HG02973 (cell line): Measurements from ENCODE around the gene THEMIS2.
"Not testable (repeated sequence)": the region's sequence is repeated elsewhere in the genome, so short reads cannot be mapped to it uniquely, and the experiment has no call there.

Experiments used
- ATAC-seq: cut with Tn5 transposase; IDR thresholded peaks from one replicate; pipeline ENCODE4 v1.9.1; 2021; ENCODE audit warnings: moderate library complexity; ENCODE audit not compliant: unreplicated experiment

The THEMIS2 gene

DNA sequence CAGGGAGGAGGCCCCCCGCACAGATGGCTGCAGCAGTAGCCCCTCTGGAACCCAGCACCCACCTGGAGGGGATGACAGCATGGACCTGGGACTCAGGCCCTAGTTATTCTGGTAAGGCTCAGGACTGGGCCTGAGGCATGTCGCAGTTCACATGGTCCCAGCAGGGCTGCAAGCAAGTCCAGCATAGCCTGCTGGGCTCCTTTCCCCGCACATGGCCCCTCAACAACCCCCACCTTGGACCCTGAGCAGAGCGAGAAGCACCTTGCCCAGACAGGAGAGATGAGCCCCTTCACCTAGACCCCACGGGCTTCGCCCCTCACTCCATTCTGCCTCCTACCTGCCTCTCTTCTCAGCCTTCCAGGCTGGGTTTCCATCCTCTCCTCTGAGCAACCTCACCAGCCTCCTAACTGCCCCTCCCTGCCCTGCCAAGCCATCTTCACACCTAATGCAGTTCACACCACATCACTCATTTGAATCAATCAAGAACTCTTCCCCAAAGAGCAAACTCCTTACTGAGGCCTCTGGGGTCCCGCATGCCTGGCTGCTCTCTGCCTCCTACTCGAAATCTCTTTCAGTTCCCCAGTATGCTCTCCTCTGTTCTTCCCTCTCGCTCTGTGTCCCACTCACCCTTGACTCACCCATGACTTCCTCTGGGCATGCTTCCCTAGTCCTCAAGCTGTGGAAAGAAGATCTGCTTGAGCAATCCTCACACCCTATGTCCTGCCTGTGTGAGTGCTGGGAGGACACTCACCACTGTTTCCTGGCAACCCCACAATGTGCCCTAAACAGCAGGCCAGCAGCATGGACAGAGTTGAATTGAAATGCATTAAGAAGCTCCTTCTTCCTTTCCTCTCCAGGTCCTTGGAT, 9.4 kb upstream of the THEMIS2 start:
- peak; percentile 46 for ATAC-seq

DNA sequence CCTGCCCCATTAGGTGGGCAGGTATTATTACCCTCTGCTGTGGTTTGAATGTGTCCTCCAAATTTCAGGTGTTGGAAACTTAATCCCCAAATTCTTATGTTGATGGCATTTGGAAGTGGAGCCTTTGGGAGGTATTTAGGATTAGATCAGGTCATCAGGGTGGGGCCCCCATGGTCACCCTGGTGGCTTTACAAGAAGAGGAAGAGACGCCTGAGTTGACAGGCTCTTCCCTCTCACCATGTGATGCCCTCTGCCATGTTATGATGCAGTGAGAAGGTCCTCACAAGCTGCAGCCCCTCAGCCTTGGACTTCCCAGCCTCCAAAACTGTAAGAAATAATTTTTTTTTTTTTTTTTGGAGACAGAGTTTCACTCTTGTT, 8.8 kb upstream of the THEMIS2 start:
- no peak for ATAC-seq

DNA sequence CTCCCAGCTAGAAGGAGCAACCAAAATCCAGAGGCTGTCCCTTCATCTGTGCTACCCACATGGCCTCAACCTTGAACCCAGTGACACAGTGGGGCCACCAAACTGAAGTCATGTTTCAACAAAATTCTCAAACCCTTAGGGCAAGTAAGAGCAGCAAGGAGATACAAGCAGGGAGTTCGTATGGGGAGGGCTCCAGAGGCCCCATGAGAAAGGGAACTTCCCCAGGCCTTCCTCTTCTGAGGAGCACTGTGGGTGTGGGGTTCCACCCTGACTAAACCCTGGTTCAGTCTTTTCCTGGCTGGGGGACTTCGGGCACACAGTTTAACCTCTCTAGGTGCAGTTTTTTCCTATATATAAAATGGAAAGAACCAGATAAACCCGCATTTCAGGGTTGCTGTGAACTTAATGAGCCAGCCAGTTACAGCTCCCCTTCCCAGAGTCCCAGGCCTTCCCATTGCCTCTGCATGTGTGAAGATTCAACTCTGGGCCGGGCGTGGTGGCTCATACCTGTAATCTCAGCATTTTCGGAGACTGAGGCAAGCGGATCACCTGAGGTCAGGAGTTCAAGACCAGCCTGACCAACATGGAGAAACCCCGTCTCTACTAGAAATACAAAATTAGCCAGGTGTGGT, 8.0 kb upstream of the THEMIS2 start:
- ATAC-seq = no peak

DNA sequence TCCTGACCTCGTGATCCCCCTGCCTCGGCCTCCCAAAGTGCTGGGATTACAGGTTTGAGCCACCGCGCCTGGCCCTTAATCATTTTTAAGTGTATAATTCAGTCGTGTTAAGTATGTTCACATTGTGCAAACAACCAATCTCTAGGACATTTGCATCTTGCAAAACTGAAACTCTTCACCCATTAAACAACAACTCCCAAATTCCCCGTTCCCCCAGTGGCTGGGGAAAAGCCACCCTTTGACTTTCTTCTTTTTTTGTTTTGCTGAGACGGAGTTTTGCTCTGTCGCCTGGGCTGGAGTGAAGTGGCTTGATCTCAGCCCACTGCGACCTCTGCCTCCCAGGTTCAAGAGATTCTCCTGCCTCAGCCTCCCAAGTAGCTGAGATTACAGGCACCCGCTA, 6.5 kb upstream of the THEMIS2 start:
- no peak for ATAC-seq

- ATAC-seq = no peak
Measured at GRCh38 chr1:27868556-27868931, 3.8 kb upstream of the THEMIS2 start.

- peak; percentile 37 for ATAC-seq
Measured at GRCh38 chr1:27868932-27869718, 3.2 kb upstream of the THEMIS2 start.

GRCh38 chr1:27869719-27870085, 2.6 kb upstream of the THEMIS2 start:
- ATAC-seq = no peak

- ATAC-seq = not testable (repeated sequence)
Measured at GRCh38 chr1:27871076-27871475, 1.3 kb upstream of the THEMIS2 start.

DNA sequence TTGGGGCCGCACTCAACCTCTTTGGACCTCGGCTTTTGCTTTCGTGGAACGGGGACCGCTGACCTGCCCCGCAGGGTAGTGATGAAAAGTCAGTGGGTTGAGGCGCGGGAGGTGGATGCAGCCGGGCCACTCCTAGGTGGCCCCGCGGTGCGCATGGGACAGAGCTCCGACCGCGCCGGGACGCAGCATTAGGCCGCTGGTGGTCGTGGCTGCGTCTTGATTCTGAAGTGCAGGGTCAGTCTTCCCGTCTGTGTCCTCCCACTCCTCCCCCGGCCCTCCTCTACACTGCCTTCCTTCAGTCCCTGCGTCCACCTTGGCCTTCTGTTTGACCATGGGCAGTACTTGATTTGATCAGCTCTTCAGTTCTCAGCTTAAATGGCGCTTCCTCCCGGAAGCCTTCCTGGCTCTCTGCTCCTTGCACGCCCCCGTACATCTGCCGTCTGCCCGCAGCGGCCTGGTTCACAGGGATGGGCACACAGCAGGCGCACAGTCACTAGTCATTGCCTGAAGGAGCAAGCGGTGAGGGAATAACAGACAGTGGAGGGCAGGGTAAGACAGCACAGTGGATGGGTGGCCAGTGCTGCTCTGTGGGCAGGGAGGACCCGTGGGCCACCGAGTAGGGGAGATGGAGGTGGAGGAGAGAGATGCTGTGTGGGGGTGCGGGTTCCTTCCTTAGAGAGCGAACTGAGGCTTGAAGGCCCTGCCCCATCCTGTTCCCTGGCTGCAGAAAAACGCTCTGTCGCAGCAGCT, 633 bp downstream of the THEMIS2 start:
- no peak for ATAC-seq

- ATAC-seq = no peak
Measured at GRCh38 chr1:27873671-27874384, 1.5 kb downstream of the THEMIS2 start.

DNA sequence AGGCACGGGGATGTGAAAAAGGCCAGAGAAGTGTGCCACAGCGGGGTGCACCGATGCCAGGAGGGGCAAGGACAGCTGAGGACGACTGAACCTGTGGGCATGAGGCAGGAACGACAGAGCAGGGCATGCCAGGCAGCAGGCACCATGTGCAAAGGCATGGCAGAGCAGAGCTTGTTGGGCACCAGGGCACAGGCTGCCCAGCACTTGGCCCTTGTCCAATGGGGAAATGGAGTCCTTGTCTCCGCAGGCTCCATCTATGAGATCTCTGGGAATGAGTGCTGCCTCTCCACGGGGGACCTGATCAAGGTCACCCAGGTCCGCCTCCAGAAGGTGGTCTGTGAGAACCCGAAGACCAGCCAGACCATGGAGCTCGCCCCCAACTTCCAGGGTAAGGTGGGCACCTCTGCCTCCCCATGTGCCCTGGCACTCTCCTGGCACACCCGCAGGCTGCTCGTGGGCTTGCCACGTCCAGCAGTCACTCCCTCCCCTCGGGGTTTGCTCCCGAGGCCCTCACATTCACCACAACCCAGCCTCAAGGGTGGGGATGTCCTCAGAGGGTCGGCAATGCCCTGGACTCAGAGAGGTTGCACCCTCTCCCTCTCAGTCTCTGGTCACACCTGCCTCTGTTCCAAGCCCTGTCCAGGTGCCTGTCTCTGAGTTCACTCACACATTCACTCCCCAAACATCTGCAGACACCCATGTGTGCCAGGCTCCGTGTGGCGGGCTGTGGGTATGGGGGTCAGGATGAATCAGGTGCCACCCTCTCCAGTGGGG, 4.2 kb downstream of the THEMIS2 start:
- ATAC-seq = no peak

DNA sequence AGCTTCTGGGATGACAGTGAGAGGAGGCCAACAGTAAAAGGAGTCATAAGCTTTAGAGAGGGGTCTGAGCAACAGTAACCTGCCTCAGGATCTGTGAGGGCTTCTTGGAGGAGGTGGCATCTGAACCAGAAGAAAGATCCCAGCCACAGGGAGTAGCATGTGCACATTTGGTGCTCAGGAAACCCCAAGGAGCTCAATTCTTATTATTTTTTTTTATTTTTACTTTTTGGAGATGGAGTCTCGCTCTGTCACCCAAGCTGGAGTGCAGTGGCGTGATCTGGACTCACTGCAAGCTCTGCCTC, 4.7 kb downstream of the THEMIS2 start:
- ATAC-seq = no peak

DNA sequence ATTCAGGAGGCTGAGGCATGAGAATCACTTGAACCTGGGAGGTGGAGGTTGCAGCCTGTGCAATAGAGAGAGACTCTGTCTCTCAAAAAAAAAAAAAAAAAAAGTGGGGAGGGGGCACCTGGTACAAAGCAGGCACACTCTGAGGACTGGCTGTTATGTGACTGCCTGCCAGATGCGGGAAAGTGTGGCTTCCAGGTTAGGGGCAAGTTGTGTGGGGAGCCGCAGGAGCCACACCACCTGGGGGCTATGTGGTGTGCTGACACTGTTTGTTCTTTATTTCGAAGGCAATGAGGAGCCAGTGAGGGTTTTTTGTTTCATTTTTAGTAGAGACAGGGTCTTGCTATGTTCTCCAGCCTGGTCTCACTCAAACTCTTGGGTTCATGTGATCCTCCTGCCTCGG, 5.7 kb downstream of the THEMIS2 start:
- no peak for ATAC-seq

DNA sequence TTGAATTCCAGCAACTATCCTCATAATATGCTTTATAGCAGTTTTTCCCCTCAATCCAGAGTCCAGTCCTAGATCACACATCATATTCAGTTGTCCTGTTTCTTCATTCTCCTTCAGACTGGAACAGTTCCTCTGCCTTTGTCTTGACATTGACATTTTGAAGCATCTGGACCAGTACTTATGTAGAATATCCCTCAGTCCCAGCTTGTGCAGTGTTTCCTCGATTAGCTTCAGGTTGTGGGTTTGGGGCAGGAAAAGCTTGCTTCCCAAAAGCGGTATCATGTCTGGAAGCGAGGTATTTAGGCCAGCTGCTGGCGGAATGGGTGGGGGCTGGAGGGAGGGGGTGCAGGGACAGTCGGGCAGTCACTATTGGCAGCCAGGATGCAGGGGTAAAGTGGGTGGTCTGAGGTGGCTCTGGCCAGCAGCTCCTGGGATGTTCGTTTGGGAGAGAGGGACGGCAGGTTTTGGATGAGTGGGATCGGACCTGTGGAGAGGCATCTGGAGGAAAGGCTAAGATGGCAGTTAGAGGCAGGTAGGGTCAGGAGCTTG, 6.5 kb downstream of the THEMIS2 start:
- no peak for ATAC-seq

GRCh38 chr1:27879374-27880082, 7.2 kb downstream of the THEMIS2 start:
- ATAC-seq = no peak

DNA sequence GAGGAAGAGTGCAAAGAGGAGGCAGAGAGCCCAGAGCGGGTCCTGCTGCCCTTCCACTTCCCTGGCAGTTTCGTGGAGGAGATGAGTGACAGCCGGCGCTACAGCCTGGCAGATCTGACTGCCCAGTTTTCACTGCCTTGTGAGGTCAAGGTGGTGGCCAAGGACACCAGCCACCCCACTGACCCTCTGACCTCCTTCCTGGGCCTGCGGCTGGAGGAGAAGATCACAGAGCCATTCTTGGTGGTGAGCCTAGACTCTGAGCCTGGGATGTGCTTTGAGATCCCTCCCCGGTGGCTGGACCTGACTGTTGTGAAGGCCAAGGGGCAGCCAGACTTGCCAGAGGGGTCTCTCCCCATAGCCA, 10.2 kb downstream of the THEMIS2 start:
- no peak for ATAC-seq

DNA sequence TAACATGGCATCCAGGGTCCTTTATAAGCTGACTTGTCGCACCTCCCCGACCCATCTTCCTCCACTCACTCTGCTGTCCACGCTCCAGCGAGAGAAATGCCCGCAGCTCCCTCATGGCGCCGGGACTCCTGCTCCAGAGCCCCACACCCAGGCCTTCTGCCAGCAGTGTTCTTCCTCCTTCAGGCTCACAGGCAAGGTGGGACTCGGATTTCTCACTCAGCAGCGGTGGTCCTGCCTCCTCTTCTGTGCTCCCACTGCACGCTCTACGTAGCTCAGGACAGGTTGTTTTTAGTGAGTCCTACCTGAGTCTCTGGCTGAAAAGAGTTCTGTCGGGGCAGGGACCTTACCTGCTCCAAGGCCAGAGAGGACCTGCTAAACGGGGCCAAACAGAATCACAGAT, 11.2 kb downstream of the THEMIS2 start:
- no peak for ATAC-seq

DNA sequence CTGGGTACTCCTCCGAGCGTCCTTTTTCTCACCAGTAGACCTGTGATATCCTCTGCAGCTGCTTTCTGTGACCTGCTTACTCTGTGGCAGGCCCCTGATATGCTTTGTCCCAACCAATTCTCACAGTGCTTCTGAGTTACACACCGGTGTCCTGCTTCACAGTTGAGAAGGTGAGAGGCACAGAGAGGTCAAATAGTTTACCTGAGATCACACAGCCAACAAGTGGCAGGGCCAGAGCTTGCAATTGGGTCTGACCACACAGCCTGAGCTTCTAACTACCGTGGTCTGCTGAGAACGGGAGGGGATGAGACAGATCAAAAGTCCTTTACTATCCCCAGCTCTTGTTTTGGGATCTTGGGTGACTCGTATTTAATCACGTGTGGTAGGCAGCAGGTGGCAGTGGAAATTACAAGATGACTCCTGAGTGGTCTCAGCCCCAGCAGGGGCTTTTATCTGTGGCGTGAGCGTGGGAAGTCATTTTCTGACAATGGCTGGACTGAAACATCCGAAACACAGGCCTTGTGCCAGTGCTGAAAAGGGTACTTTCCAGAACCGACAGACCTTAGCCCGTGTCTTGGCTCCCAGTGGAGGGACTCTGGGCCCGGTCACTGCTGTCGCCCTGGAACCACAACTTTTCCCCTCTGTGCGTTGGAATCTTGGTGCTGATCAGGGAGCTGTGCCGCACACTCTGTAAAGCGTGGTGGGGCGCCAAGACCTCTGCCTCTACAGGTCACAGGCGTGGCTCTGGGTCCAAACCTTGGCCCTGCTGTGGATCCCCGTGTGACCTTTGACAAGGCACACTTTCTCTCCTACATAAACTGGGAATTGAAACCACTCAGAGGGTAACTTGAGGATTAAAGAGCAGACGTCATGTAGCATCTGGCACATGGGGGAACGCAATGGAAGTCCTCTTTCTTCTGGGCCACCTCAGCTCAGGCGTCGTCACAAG, 11.9 kb downstream of the THEMIS2 start:
- peak; percentile 43 for ATAC-seq
